Measurements from ENCODE around the gene HSPG2. TPM values are rescaled to one million over a fixed set of nuclear protein-coding genes. Genes with fewer than 3 reads are reported as not detected.
A peak's percentile ranks its signal among the peaks of the same experiment; 100 is the strongest.

The HSPG2 gene
- total and polyA plus RNA-seq, 10 of the 15 experiments (the other 5 are each of a cell fraction or from before 2014, with no cell fraction given) = 0.30 to 3.4 (median 0.73) TPM; not detected in 2

- TF ChIP-seq CREM (IDR thresholded peaks at IDR 0.05; ENCODE audit: low read depth) = no peak
- no peak for TF ChIP-seq ZBTB11 (CRISPR knock-in tag; IDR thresholded peaks at IDR 0.05)
- TF ChIP-seq HCFC1 (IDR thresholded peaks at IDR 0.05; ENCODE audit: low read length) = no peak
- no peak; the same call in 1 of the 2 replicates for TF ChIP-seq CBFB (IDR thresholded peaks at IDR 0.05; ENCODE audit: low read depth)
- TF ChIP-seq IKZF1 (conservative IDR thresholded peaks at IDR 0.05) = peak; percentile 75
- no peak for TF ChIP-seq RCOR1 (conservative IDR thresholded peaks at IDR 0.05; ENCODE audit: low read depth, low read length)
- TF ChIP-seq ETV6 (conservative IDR thresholded peaks at IDR 0.05 in 1 of 2, IDR thresholded peaks at IDR 0.05 in 1 of 2; ENCODE audit: borderline replicate concordance in 1 of 2, low read depth in 1 of 2) = no peak
- TF ChIP-seq SMAD5 (IDR thresholded peaks at IDR 0.05; ENCODE audit: low read depth) = no peak
- TF ChIP-seq USF1 (IDR thresholded peaks at IDR 0.05; ENCODE audit: borderline replicate concordance, extremely low read length, insufficient read depth, low read depth, low read length) = no peak
- peak; percentile 64; the same call in 1 of the 2 replicates for TF ChIP-seq SPI1 (IDR thresholded peaks at IDR 0.05; ENCODE audit: borderline replicate concordance, insufficient read depth, low read depth, low read length)
- 0 out of 2 replicates have a peak, but pooled peaks have one; percentile 40 for TF ChIP-seq CREB1 (IDR thresholded peaks at IDR 0.05; ENCODE audit: low read depth)
- TF ChIP-seq MEF2B (IDR thresholded peaks at IDR 0.05; ENCODE audit: partially characterized antibody, poor library complexity, severe bottlenecking) = peak; percentile 82
- TF ChIP-seq ESRRA (IDR thresholded peaks at IDR 0.05; ENCODE audit: low read length) = no peak
- TF ChIP-seq SP1 (IDR thresholded peaks at IDR 0.05; ENCODE audit: low read depth, low read length) = peak; percentile 15
- TF ChIP-seq POU2F2 (IDR thresholded peaks at IDR 0.05; ENCODE audit: borderline replicate concordance, low read depth, low read length) = no peak
- TF ChIP-seq KAT2A (conservative IDR thresholded peaks at IDR 0.05; ENCODE audit: control insufficient read depth, low read depth, low read length) = no peak
- TF ChIP-seq, protein P1, sequence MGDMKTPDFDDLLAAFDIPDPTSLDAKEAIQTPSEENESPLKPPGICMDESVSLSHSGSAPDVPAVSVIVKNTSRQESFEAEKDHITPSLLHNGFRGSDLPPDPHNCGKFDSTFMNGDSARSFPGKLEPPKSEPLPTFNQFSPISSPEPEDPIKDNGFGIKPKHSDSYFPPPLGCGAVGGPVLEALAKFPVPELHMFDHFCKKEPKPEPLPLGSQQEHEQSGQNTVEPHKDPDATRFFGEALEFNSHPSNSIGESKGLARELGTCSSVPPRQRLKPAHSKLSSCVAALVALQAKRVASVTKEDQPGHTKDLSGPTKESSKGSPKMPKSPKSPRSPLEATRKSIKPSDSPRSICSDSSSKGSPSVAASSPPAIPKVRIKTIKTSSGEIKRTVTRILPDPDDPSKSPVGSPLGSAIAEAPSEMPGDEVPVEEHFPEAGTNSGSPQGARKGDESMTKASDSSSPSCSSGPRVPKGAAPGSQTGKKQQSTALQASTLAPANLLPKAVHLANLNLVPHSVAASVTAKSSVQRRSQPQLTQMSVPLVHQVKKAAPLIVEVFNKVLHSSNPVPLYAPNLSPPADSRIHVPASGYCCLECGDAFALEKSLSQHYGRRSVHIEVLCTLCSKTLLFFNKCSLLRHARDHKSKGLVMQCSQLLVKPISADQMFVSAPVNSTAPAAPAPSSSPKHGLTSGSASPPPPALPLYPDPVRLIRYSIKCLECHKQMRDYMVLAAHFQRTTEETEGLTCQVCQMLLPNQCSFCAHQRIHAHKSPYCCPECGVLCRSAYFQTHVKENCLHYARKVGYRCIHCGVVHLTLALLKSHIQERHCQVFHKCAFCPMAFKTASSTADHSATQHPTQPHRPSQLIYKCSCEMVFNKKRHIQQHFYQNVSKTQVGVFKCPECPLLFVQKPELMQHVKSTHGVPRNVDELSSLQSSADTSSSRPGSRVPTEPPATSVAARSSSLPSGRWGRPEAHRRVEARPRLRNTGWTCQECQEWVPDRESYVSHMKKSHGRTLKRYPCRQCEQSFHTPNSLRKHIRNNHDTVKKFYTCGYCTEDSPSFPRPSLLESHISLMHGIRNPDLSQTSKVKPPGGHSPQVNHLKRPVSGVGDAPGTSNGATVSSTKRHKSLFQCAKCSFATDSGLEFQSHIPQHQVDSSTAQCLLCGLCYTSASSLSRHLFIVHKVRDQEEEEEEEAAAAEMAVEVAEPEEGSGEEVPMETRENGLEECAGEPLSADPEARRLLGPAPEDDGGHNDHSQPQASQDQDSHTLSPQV (IDR thresholded peaks at IDR 0.05) = no peak
- peak; percentile 72 for TF ChIP-seq RELB (IDR thresholded peaks at IDR 0.05; ENCODE audit: low read depth)
- no peak for TF ChIP-seq ZNF24 (IDR thresholded peaks at IDR 0.05)
- peak; percentile 43; the same call in 1 of the 2 replicates for TF ChIP-seq POLR2AphosphoS5 (IDR thresholded peaks at IDR 0.05; ENCODE audit: low read length)
Observed at GRCh38 chr1:21909787-21910503, 27.2 kb downstream of the HSPG2 start (continued).

All from GM12878 (cell line).